ENCODE measurements around the gene ENPP3.

DNA sequence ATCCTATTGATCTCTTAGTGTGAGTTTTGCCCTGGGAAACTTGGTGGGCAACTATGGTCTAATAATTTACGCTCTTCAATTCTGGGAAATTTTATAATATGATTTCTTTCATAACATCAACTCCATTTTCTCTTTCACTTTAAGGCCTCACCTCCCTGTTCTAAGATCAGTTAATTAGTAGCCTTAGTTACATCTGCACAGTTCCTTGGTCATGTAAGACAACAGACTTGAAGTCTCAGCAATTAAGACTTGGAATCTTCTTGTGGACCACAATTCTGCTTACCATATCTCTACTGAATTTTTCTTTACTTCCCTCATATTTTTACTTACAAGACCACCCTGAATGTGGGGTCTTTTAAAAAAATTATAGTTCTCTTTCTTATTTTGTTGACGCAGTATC lies 8.7 kb downstream of the ENPP3 start:
- no peak for TF ChIP-seq EZH2 (IDR thresholded peaks at IDR 0.05; ENCODE audit: borderline replicate concordance, low read depth, low read length, poor library complexity, severe bottlenecking)
- TF ChIP-seq, protein P1, sequence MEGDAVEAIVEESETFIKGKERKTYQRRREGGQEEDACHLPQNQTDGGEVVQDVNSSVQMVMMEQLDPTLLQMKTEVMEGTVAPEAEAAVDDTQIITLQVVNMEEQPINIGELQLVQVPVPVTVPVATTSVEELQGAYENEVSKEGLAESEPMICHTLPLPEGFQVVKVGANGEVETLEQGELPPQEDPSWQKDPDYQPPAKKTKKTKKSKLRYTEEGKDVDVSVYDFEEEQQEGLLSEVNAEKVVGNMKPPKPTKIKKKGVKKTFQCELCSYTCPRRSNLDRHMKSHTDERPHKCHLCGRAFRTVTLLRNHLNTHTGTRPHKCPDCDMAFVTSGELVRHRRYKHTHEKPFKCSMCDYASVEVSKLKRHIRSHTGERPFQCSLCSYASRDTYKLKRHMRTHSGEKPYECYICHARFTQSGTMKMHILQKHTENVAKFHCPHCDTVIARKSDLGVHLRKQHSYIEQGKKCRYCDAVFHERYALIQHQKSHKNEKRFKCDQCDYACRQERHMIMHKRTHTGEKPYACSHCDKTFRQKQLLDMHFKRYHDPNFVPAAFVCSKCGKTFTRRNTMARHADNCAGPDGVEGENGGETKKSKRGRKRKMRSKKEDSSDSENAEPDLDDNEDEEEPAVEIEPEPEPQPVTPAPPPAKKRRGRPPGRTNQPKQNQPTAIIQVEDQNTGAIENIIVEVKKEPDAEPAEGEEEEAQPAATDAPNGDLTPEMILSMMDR (conservative IDR thresholded peaks at IDR 0.05; ENCODE audit: low read depth, low read length) = no peak

Data from A673 (cell line).